WERI-Rb-1 (cell line): ENCODE data around the gene SERPINH1.

Experiments used
- DNase-seq: peaks from one replicate; pipeline ENCODE4 v3.0.0-alpha.2; 2020
- H3K27ac ChIP-seq: fragments of 250-450 bp; sonication (Bioruptor Pico); 2 replicates; pipeline ENCODE4 v1.5.1; 2020; ENCODE audit warnings: mild to moderate bottlenecking, moderate library complexity
- H3K27me3 ChIP-seq: fragments of 250-450 bp; sonication (Bioruptor Pico); 2 replicates; pipeline ENCODE4 v1.5.1; 2021; ENCODE audit warnings: mild to moderate bottlenecking, low read depth, moderate library complexity; ENCODE audit not compliant: insufficient read depth, severe bottlenecking
- H3K36me3 ChIP-seq: fragments of 250-450 bp; sonication (Bioruptor Pico); 2 replicates; pipeline ENCODE4 v1.5.1; 2020; ENCODE audit warnings: mild to moderate bottlenecking, moderate library complexity
- H3K4me3 ChIP-seq: 2 replicates; pipeline ENCODE4 v1.5.1; 2011; ENCODE audit warnings: low read depth, mild to moderate bottlenecking, control low read depth, low read length
- H3K9me3 ChIP-seq: fragments of 250-450 bp; sonication (Bioruptor Pico); 2 replicates; pipeline ENCODE4 v1.5.1; 2021; ENCODE audit warnings: mild to moderate bottlenecking, moderate library complexity; ENCODE audit not compliant: severe bottlenecking
- TF ChIP-seq, protein P1 (sequence below): IDR thresholded peaks from 2 replicates; pipeline ENCODE4 v1.5.1; 2011; ENCODE audit warnings: low read depth, mild to moderate bottlenecking, control low read depth, inconsistent platforms, low read length

Gene SERPINH1

DNA sequence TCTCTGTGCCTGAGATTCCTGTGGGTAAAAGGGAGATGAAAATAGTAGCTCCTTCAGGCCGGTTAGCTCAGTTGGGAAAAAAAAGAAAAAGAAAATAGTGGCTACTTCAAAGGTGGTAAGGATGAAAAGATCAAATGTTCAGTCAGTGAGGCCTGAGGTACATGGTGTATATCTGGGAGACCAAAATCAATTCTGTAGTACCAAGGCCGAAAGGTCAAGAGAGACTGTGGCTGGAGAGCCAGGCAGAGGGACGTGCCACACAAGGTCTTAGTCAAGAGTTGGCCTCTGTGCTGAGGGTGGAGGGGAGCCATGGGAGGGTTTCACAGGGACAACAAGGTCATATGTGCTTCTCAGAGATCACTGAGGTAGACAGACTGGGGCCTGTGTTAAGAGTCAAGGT lies 31.5 kb upstream of the SERPINH1 start:
- Histone ChIP-seq H3K27ac (no peak overlapping the region), H3K9me3 (no peaks in the 10 kb centered on the region), H3K4me3 (no peak overlapping the region), H3K27me3 (no peaks in the 10 kb centered on the region), H3K36me3 (no peaks in the 10 kb centered on the region)
- no peak for DNase-seq
- TF ChIP-seq, protein P1, sequence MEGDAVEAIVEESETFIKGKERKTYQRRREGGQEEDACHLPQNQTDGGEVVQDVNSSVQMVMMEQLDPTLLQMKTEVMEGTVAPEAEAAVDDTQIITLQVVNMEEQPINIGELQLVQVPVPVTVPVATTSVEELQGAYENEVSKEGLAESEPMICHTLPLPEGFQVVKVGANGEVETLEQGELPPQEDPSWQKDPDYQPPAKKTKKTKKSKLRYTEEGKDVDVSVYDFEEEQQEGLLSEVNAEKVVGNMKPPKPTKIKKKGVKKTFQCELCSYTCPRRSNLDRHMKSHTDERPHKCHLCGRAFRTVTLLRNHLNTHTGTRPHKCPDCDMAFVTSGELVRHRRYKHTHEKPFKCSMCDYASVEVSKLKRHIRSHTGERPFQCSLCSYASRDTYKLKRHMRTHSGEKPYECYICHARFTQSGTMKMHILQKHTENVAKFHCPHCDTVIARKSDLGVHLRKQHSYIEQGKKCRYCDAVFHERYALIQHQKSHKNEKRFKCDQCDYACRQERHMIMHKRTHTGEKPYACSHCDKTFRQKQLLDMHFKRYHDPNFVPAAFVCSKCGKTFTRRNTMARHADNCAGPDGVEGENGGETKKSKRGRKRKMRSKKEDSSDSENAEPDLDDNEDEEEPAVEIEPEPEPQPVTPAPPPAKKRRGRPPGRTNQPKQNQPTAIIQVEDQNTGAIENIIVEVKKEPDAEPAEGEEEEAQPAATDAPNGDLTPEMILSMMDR: no peak

DNA sequence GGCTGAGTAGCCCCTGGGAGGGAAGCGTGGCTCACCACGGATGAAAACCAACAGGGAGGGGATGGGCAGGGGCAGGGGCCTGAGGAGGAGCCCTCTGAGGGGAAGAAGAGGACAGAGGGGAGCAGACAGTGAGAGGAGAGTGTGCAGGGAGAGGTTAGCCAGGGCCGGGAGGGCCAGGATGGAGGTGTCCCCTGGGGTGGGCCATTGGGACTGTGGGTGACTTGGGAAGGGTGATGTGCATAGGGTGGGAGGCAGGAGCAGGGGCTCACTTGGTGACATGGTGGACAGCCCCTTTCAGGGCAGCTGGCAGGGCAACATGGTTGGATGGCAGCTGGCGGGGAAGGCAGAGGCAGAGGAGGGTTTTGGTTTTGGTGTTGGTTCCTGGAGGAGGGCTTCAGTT lies 30.7 kb upstream of the SERPINH1 start:
- TF ChIP-seq, protein P1: no peak
- DNase-seq: no peak
- Histone ChIP-seq H3K27me3 (no peaks in the 10 kb centered on the region), H3K36me3 (no peaks in the 10 kb centered on the region), H3K4me3 (no peak overlapping the region), H3K9me3 (no peaks in the 10 kb centered on the region), H3K27ac (no peak overlapping the region)

DNA sequence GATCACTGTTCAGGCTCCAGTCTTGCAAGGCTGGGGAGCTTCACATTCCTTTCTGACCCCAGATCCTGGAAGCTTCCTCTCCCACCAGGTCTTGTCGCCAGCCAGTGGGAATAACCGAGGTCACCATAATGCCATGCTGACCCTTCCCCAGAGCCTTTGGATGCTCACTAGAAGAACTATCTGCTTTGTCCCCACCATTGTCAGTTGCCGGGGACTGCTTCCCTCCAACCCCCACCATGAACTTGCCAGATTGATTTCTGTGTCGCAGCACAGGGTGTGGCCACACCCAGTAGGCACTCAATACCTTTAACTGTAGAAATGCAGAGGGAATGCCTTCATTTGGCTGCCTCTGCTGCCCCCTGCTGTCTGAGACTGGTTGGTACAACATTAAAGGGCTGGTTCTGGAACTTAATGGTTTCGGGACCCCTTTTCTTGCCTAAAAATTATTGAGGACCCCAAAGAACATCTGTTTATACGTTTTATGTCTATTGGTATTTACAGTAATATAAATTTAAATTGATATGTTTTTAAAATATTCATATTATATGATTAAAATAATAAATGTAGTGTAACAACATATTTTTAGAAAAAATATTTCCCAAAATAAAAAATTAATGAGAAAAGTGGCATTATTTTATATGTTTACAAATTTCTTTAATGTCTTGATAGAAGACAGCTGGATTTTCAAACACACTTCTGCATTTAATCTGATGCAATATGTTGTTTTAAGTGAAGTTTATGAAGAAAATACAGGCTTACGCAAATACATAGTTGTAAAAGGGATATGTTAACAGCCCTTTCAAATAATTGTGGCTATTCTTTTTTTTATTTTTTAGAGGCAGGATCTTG lies 29.6 kb upstream of the SERPINH1 start:
- no peak overlapping the region for H3K4me3 ChIP-seq
- peak; percentile 77 for DNase-seq
- no peaks in the 10 kb centered on the region for H3K9me3 ChIP-seq
- TF ChIP-seq, protein P1: peak; percentile 74
- no peaks in the 10 kb centered on the region for H3K27me3 ChIP-seq
- H3K27ac ChIP-seq: no peak overlapping the region
- H3K36me3 ChIP-seq: no peaks in the 10 kb centered on the region

- no peaks in the 10 kb centered on the region for H3K27me3 ChIP-seq
- no peak overlapping the region for H3K27ac ChIP-seq
- H3K4me3 ChIP-seq: no peak overlapping the region
- no peaks in the 10 kb centered on the region for H3K36me3 ChIP-seq
- H3K9me3 ChIP-seq: no peaks in the 10 kb centered on the region
- no peak for DNase-seq
- TF ChIP-seq, protein P1: no peak
Observed at GRCh38 chr11:75533896-75534258, 28.2 kb upstream of the SERPINH1 start.

DNA sequence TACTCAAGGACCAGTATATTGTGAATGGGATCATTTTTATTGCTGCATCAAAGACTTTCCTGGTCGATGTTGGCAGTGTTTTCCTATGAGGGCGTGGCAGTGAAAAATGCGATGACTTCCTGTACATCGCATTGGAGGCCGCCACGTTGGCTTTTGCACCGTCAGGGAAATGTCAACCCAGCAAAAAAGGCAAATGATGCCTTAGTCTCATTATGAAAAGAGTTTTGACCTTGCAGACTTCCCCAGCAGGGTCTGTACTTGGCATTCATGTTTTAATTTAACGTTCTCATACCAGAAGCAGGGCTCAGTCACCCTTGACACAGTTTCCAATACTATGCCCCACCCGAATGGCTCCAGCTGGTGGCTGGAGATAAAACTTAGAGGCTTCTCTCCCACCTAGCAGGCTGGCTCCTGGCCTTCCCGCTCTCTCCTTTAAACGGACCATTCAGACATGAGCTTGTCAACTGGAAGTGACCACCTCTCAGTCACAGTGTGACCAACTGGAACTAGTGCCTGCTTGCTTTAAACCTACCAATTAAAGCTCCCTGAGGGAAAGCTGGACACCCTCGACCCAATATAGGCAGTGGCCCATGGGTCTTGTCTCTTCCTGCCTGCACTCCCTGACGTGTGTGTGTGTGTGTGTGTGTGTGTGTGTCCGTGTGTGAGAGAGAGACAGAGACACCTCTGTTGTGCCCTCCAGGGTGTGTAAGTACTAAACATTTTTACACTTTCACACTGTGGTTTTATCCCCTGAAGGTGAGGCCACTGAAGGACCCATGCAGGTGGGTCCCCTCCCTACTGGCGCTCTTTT lies 27.6 kb upstream of the SERPINH1 start:
- Histone ChIP-seq H3K36me3 (no peaks in the 10 kb centered on the region), H3K27ac (no peak overlapping the region), H3K27me3 (no peaks in the 10 kb centered on the region), H3K4me3 (no peak overlapping the region), H3K9me3 (no peaks in the 10 kb centered on the region)
- DNase-seq: no peak
- TF ChIP-seq, protein P1: no peak
